HepG2 (cell line): ENCODE results near the gene SLC39A1. TPM values are rescaled to one million over a fixed set of nuclear protein-coding genes. Genes with fewer than 3 reads are reported as not detected.
A peak's percentile ranks its signal among the peaks of the same experiment; 100 is the strongest.

Source experiments
- BORCS8-MEF2B ChIP-seq: sonication (generic); formaldehyde crosslinking; IDR thresholded peaks from 2 replicates; pipeline ENCODE4 v1.8.0; 2022; ENCODE audit warnings: mild to moderate bottlenecking, missing genetic modification reagents
- ETS1 ChIP-seq: sonication (generic); formaldehyde crosslinking; IDR thresholded peaks from 2 replicates; pipeline ENCODE4 v1.4.0; 2020; ENCODE audit warnings: missing genetic modification reagents
- FOXP4 ChIP-seq: sonication (generic); formaldehyde crosslinking; IDR thresholded peaks from 2 replicates; pipeline ENCODE4 v1.4.0; 2020; ENCODE audit warnings: missing genetic modification reagents
- HNF1A ChIP-seq, 2 experiments: sonication (generic) in 1 of 2; formaldehyde crosslinking in 1 of 2; IDR thresholded peaks; 2 replicates each; pipeline versions ENCODE4 v1.4.0 to v1.6.1; 2016 to 2020; ENCODE audit warnings: borderline replicate concordance in 1 of 2, low read depth in 1 of 2, mild to moderate bottlenecking in 1 of 2, missing genetic modification reagents in 1 of 2
- HNF1B ChIP-seq: sonication (generic); formaldehyde crosslinking; IDR thresholded peaks from 2 replicates; pipeline ENCODE4 v1.5.1; 2020; ENCODE audit warnings: mild to moderate bottlenecking, moderate library complexity, missing genetic modification reagents
- TIGD3 ChIP-seq: sonication (generic); formaldehyde crosslinking; IDR thresholded peaks from 2 replicates; pipeline ENCODE4 v1.5.1; 2020; ENCODE audit warnings: mild to moderate bottlenecking, missing genetic modification reagents, borderline replicate concordance
- WIZ ChIP-seq: sonication (generic); formaldehyde crosslinking; IDR thresholded peaks from 2 replicates; pipeline ENCODE4 v1.5.1; 2020; ENCODE audit warnings: mild to moderate bottlenecking, missing genetic modification reagents
- YEATS4 ChIP-seq: sonication (generic); formaldehyde crosslinking; IDR thresholded peaks from 2 replicates; pipeline ENCODE4 v1.4.0; 2020; ENCODE audit warnings: missing genetic modification reagents, borderline replicate concordance
- ZBTB39 ChIP-seq: sonication (generic); formaldehyde crosslinking; IDR thresholded peaks from 2 replicates; pipeline ENCODE4 v1.5.0; 2020; ENCODE audit warnings: missing genetic modification reagents
- ZKSCAN8 ChIP-seq: IDR thresholded peaks from 2 replicates; pipeline ENCODE4 v1.6.1; 2016; ENCODE audit warnings: borderline replicate concordance, missing genetic modification reagents, missing compliant biosample characterization
- ZNF230 ChIP-seq: sonication (generic); formaldehyde crosslinking; IDR thresholded peaks from 2 replicates; pipeline ENCODE4 v1.4.0; 2020; ENCODE audit warnings: mild to moderate bottlenecking, missing genetic modification reagents
- ZNF564 ChIP-seq: sonication (generic); formaldehyde crosslinking; IDR thresholded peaks from 2 replicates; pipeline ENCODE4 v1.8.1; 2023; ENCODE audit warnings: mild to moderate bottlenecking, missing genetic modification reagents
- ZZZ3 ChIP-seq: sonication (generic); formaldehyde crosslinking; IDR thresholded peaks from 2 replicates; pipeline ENCODE4 v1.4.0; 2020; ENCODE audit warnings: missing genetic modification reagents, mild to moderate bottlenecking, borderline replicate concordance
- polyA plus RNA-seq, 8 experiments: library from polyadenylated mRNA; depleted of rRNA in 3 of 8; stranded (reverse) in 7 of 8; unstranded in 1 of 8; fragments of >200 nt; fragmentation: Illumina TruSeq in 4 of 8; extraction: Trizol in 4 of 8; gene quantifications; 2 replicates each; pipeline versions ENCODE4 v1.2.1 to v1.2.3, GENCODE V29; 2011 to 2016; ENCODE audit warnings: low read depth in 4 of 8, missing spikeins in 1 of 8, mixed read lengths in 1 of 8; ENCODE audit not compliant: insufficient read depth in 1 of 8
- total RNA-seq, 5 experiments: library from RNA; depleted of rRNA; stranded (reverse); fragments of >200 nt; fragmentation: Illumina TruSeq; extraction: Trizol; gene quantifications; 2 replicates each; pipeline ENCODE4 v1.2.3, GENCODE V29; 2016; ENCODE audit warnings: low read depth in 1 of 5

Gene SLC39A1
- total and polyA plus RNA-seq, 2 of the 13 experiments (the other 11 are each of a cell fraction or from before 2014, with no cell fraction given): 71.2 to 78.4 TPM

GRCh38 chr1:153977250-153978240 is 14.2 kb upstream of the SLC39A1 start, which contains the start of gene JTB (continued):
- TF ChIP-seq ETS1 (no peak), WIZ (CRISPR knock-in tag) (no peak), ZNF564 (CRISPR knock-in tag) (0 out of 2 replicates have a peak, but pooled peaks have one; percentile 34), BORCS8-MEF2B (CRISPR knock-in tag) (peak; percentile 73; the same call in 1 of the 2 replicates), HNF1B (CRISPR knock-in tag) (no peak; the same call in 1 of the 2 replicates), ZBTB39 (CRISPR knock-in tag) (no peak), FOXP4 (CRISPR knock-in tag) (peak; percentile 9), YEATS4 (CRISPR knock-in tag) (peak; percentile 95), ZZZ3 (CRISPR knock-in tag) (no peak; the same call in 1 of the 2 replicates), ZNF230 (CRISPR knock-in tag) (peak; percentile 58; the same call in 1 of the 2 replicates), TIGD3 (CRISPR knock-in tag) (peak; percentile 40; the same call in 1 of the 2 replicates), ZKSCAN8 (CRISPR knock-in tag) (peak; percentile 17), HNF1A (IDR thresholded peaks at IDR 0.05; ENCODE audit: low read depth) (no peak), HNF1A (CRISPR knock-in tag; IDR thresholded peaks at IDR 0.05; ENCODE audit: borderline replicate concordance) (no peak; the same call in 1 of the 2 replicates)
